CD4-positive, alpha-beta T cell (primary cell): ENCODE data around the gene PRKCH. TPM values are rescaled to one million over a fixed set of nuclear protein-coding genes. Genes with fewer than 3 reads are reported as not detected.

Experiments
- ATAC-seq: fragments of 200-7000 bp; cut with Tn5 transposase; one replicate; pipeline ENCODE4 v1.10.0; 2022; ENCODE audit warnings: mild to moderate bottlenecking; ENCODE audit not compliant: poor library complexity
- CTCF ChIA-PET: fragments of 350-600 bp; sonication (Branson Sonifier 250); formaldehyde crosslinking; loops from one replicate; lab custom pipeline; 2021; ENCODE audit warnings: antibody characterized with exemption, inconsistent platforms; lab: Charles Lee
- POLR2A ChIA-PET: fragments of 350-600 bp; sonication (Branson Sonifier 250); formaldehyde crosslinking; loops from one replicate; lab custom pipeline; 2021; ENCODE audit warnings: antibody characterized with exemption, inconsistent platforms; lab: Charles Lee
- DNase-seq, 14 experiments: peaks; one replicate each; pipeline ENCODE4 v3.0.0-alpha.2; 2013 to 2020; ENCODE audit warnings: mixed read lengths in 2 of 14
- H3K27ac ChIP-seq, 2 donors: one replicate each; pipeline versions ENCODE4 v1.5.1 to v1.7.0; 2013; ENCODE audit warnings: low read length in 2 of 2, low read depth in 1 of 2, mild to moderate bottlenecking in 1 of 2
- H3K27me3 ChIP-seq, 2 experiments: 1 replicate in 1 of 2; 2 replicates in 1 of 2; pipeline versions ENCODE4 v1.6.1 to v1.7.0; 2013; ENCODE audit warnings: low read length in 2 of 2, control low read depth in 1 of 2, mild to moderate bottlenecking in 1 of 2, moderate library complexity in 1 of 2; ENCODE audit not compliant: insufficient read depth in 2 of 2, control insufficient read depth in 1 of 2
- H3K36me3 ChIP-seq: one replicate; pipeline ENCODE4 v1.6.1; 2013; ENCODE audit warnings: low read length, control low read depth; ENCODE audit not compliant: insufficient read depth
- H3K4me1 ChIP-seq: one replicate; pipeline ENCODE4 v1.6.1; 2013; ENCODE audit warnings: low read length, control low read depth; ENCODE audit not compliant: insufficient read depth
- H3K4me3 ChIP-seq: one replicate; pipeline ENCODE4 v1.5.1; 2013; ENCODE audit warnings: mild to moderate bottlenecking, low read length, moderate library complexity
- H3K9me3 ChIP-seq, 2 experiments: 1 replicate in 1 of 2; 2 replicates in 1 of 2; pipeline versions ENCODE4 v1.6.1 to v1.7.0; 2013; ENCODE audit warnings: low read length in 2 of 2, mild to moderate bottlenecking in 2 of 2, control low read depth in 1 of 2, moderate library complexity in 1 of 2; ENCODE audit not compliant: control insufficient read depth in 1 of 2, insufficient read depth in 1 of 2
- H3K27ac Mint-ChIP-seq: one replicate; pipeline ENCODE4 v1.8.0; 2020; ENCODE audit warnings: mixed read lengths
- H3K27me3 Mint-ChIP-seq: one replicate; pipeline ENCODE4 v1.8.0; 2021; ENCODE audit warnings: mixed read lengths
- H3K36me3 Mint-ChIP-seq: one replicate; pipeline ENCODE4 v1.8.0; 2021; ENCODE audit warnings: low read depth, mixed read lengths
- H3K4me1 Mint-ChIP-seq: one replicate; pipeline ENCODE4 v1.8.0; 2021; ENCODE audit warnings: low read depth, mixed read lengths
- H3K4me3 Mint-ChIP-seq: one replicate; pipeline ENCODE4 v1.8.0; 2020; ENCODE audit warnings: mild to moderate bottlenecking, mixed read lengths
- H3K9me3 Mint-ChIP-seq: one replicate; pipeline ENCODE4 v1.8.0; 2020; ENCODE audit warnings: mixed read lengths
- intact Hi-C, 2 experiments: fragments of 100-400 bp; cut with DNase I in 1 of 2; cut with micrococcal nuclease in 1 of 2; formaldehyde crosslinking; loops; one replicate each; pipeline versions ENCODE4 v1.15.1 to v1.9.0; 2023 to 2025; cut with DNase I, micrococcal nuclease
- total RNA-seq, 174 experiments: library from RNA in 2 of 174; stranded (reverse) in 2 of 174; gene quantifications; one replicate each; pipeline ENCODE4 v1.2.3 and lab custom pipeline; 2021 to 2026
- TF ChIP-seq, protein P1 (sequence below): fragments of 200-600 bp; IDR thresholded peaks from one replicate; pipeline ENCODE4 v1.8.0; 2022; ENCODE audit warnings: antibody characterized with exemption, mild to moderate bottlenecking

Gene PRKCH
- total RNA-seq, 2 experiments from 2014 or later: 378 to 385 TPM

DNA sequence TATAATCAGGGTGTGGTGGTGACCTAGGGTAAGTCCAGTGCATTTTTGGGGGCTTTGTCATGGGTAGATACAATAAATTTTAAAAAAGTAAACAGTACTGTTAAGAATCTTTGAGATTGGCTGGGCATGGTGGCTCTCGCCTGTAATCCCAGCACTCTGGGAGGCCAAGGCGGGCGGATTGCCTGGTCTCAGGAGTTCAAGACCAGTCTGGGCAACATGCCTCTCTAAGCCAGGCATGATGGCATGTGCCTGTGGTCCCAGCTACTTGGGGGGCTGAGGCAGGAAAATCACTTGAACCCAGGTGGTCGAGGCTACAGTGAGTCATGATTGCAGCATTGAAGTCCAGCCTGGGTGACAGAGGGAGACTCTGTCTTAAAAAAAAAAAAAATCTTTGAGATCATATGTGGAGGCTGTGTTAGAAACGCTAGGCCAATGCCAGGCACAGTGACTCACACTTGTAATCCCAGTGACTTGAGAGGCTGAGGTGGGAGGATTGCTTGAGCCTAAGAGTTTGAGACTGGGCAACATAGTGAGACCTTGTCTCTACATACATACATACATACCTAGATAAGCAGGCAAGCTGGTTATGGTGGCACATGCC is 67.7 kb downstream of the PRKCH start:
- Histone ChIP-seq H3K4me1 (peaks cover 68% of the 10 kb centered on the region), H3K27ac (peak overlapping the region; percentile 72), H3K9me3 (no peaks in the 10 kb centered on the region), H3K4me3 (no peak overlapping the region), H3K36me3 (peaks cover 25% of the 10 kb centered on the region), H3K27me3 (no peaks in the 10 kb centered on the region)
- no peak for ATAC-seq
- ChIA-PET POLR2A (interaction anchor here (0.8 to 4.4 kb wide), 19 partner anchors 10 to 373 kb away, joined by 3 to 40 read pairs (median 5); partner anchors contain the start of genes SNAPC1 and TMEM30B), CTCF (interaction anchor here (1.1 to 2.4 kb wide), 7 partner anchors 10 to 109 kb away, joined by 3 to 9 read pairs (median 4); partner anchors contain the start of gene PRKCH)
- Mint-ChIP-seq H3K27ac (no peak overlapping the region), H3K27me3 (no peaks in the 10 kb centered on the region), H3K4me3 (peak overlapping the region; percentile 74), H3K4me1 (peaks cover 46% of the 10 kb centered on the region), H3K9me3 (no peaks in the 10 kb centered on the region), H3K36me3 (peaks cover 39% of the 10 kb centered on the region)
- DNase-seq: peak in 2 of 14 experiments; percentile 36 to 49
- TF ChIP-seq, protein P1, sequence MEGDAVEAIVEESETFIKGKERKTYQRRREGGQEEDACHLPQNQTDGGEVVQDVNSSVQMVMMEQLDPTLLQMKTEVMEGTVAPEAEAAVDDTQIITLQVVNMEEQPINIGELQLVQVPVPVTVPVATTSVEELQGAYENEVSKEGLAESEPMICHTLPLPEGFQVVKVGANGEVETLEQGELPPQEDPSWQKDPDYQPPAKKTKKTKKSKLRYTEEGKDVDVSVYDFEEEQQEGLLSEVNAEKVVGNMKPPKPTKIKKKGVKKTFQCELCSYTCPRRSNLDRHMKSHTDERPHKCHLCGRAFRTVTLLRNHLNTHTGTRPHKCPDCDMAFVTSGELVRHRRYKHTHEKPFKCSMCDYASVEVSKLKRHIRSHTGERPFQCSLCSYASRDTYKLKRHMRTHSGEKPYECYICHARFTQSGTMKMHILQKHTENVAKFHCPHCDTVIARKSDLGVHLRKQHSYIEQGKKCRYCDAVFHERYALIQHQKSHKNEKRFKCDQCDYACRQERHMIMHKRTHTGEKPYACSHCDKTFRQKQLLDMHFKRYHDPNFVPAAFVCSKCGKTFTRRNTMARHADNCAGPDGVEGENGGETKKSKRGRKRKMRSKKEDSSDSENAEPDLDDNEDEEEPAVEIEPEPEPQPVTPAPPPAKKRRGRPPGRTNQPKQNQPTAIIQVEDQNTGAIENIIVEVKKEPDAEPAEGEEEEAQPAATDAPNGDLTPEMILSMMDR: no peak
- intact Hi-C loops: loop anchor here (1.0 to 10.0 kb wide), 4 partner anchors 46 to 446 kb away; no protein-coding TSS in a partner anchor

- CTCF ChIA-PET: interaction anchor here (1.2 kb wide), 1 partner anchor 12 kb away, joined by 3 read pairs; no protein-coding TSS in a partner anchor
- peaks cover 66% of the 10 kb centered on the region for H3K4me1 Mint-ChIP-seq
- POLR2A ChIA-PET: interaction anchor here (0.6 to 4.4 kb wide), 11 partner anchors 8 to 80 kb away, joined by 3 to 40 read pairs (median 5); partner anchors contain the start of gene PRKCH
- Histone ChIP-seq H3K36me3 (peaks cover 39% of the 10 kb centered on the region), H3K27me3 (no peaks in the 10 kb centered on the region), H3K9me3 (no peaks in the 10 kb centered on the region), H3K27ac (peak overlapping the region; percentile 49 to 72), H3K4me1 (peaks cover 68% of the 10 kb centered on the region), H3K4me3 (peak overlapping the region; percentile 26)
- H3K27ac Mint-ChIP-seq: no peak overlapping the region
- peak overlapping the region; percentile 74 for H3K4me3 Mint-ChIP-seq
- no peaks in the 10 kb centered on the region for H3K9me3 Mint-ChIP-seq
- intact Hi-C loops: loop anchor here in 1 of 2 experiments (1.0 kb wide), 1 partner anchor 12 kb away; no protein-coding TSS in a partner anchor
- H3K36me3 Mint-ChIP-seq: peaks cover 56% of the 10 kb centered on the region
- peak in 2 of 14 experiments; percentile 34 to 49 for DNase-seq
- no peak for ATAC-seq
- TF ChIP-seq, protein P1: no peak
- no peaks in the 10 kb centered on the region for H3K27me3 Mint-ChIP-seq
Measured at GRCh38 chr14:61391119-61391518, 69.7 kb downstream of the PRKCH start.

DNA sequence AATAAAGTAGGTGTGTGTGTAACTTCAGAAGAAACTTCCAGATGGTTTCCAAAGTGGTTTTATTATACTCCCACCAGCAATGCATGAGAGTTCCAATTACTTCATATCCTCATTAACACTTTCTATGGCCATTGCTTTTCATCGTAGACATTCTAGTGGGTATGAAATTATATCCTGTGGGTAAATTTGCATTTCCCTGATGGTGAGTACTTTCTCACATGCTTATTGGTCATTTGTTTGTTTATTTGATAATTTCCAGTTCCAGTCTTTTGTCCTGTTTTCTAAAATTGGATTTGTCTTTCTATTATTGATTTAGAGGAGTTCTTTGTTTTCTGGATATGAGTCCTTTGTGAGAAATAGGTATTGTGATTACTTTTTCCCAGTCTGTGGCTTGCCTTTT is 70.9 kb downstream of the PRKCH start:
- DNase-seq (no peak), ATAC-seq (no peak)
- Histone ChIP-seq H3K27ac (no peak overlapping the region), H3K27me3 (no peaks in the 10 kb centered on the region), H3K4me1 (peaks cover 68% of the 10 kb centered on the region), H3K4me3 (no peak overlapping the region), H3K36me3 (peaks cover 39% of the 10 kb centered on the region), H3K9me3 (no peaks in the 10 kb centered on the region)
- ChIA-PET CTCF (no interaction called here), POLR2A (no interaction called here)
- Mint-ChIP-seq H3K27me3 (no peaks in the 10 kb centered on the region), H3K36me3 (peaks cover 67% of the 10 kb centered on the region), H3K27ac (no peak overlapping the region), H3K4me1 (peaks cover 78% of the 10 kb centered on the region), H3K4me3 (peak overlapping the region; percentile 35), H3K9me3 (no peaks in the 10 kb centered on the region)
- TF ChIP-seq, protein P1: no peak
- intact Hi-C loops: no loop called here
